Keratinocyte (primary cell): ENCODE data around the gene MDH1B.

Source experiments
- EZH2 ChIP-seq: IDR thresholded peaks from one replicate; pipeline ENCODE4 v1.6.1; 2012; ENCODE audit warnings: inconsistent platforms, mild to moderate bottlenecking, low read length, moderate library complexity
- TF ChIP-seq, protein P1 (sequence below), 3 experiments: IDR thresholded peaks in 1 of 3; conservative IDR thresholded peaks in 1 of 3; optimal IDR thresholded peaks in 1 of 3; 2 replicates in 2 of 3; 3 replicates in 1 of 3; pipeline versions ENCODE3 to v1.5.1; 2011; ENCODE audit warnings: low read length in 3 of 3, mild to moderate bottlenecking in 3 of 3, moderate library complexity in 2 of 3, control low read depth in 1 of 3, inconsistent platforms in 1 of 3; ENCODE audit not compliant: insufficient read depth in 2 of 3; ENCODE audit errors: extremely low read depth in 1 of 3

- TF ChIP-seq, protein P1, sequence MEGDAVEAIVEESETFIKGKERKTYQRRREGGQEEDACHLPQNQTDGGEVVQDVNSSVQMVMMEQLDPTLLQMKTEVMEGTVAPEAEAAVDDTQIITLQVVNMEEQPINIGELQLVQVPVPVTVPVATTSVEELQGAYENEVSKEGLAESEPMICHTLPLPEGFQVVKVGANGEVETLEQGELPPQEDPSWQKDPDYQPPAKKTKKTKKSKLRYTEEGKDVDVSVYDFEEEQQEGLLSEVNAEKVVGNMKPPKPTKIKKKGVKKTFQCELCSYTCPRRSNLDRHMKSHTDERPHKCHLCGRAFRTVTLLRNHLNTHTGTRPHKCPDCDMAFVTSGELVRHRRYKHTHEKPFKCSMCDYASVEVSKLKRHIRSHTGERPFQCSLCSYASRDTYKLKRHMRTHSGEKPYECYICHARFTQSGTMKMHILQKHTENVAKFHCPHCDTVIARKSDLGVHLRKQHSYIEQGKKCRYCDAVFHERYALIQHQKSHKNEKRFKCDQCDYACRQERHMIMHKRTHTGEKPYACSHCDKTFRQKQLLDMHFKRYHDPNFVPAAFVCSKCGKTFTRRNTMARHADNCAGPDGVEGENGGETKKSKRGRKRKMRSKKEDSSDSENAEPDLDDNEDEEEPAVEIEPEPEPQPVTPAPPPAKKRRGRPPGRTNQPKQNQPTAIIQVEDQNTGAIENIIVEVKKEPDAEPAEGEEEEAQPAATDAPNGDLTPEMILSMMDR (optimal IDR thresholded peaks at IDR 0.05 in 1 of 3, IDR thresholded peaks at IDR 0.05 in 1 of 3, conservative IDR thresholded peaks at IDR 0.05 in 1 of 3; ENCODE audit: extremely low read depth in 1 of 3, insufficient read depth in 2 of 3, low read length in 3 of 3): no peak
- TF ChIP-seq EZH2: no peak
Measured at GRCh38 chr2:206727287-206727686, 37.8 kb downstream of the MDH1B start.
